GM19043 (cell line): Measurements from ENCODE around the gene DSCAM.
"Not testable (repeated sequence)": the region's sequence is repeated elsewhere in the genome, so short reads cannot be mapped to it uniquely, and the experiment has no call there.

Experiments used
- ATAC-seq: cut with Tn5 transposase; IDR thresholded peaks from one replicate; pipeline ENCODE4 v1.9.1; 2021; ENCODE audit warnings: low read depth; ENCODE audit not compliant: unreplicated experiment

DSCAM gene

DNA sequence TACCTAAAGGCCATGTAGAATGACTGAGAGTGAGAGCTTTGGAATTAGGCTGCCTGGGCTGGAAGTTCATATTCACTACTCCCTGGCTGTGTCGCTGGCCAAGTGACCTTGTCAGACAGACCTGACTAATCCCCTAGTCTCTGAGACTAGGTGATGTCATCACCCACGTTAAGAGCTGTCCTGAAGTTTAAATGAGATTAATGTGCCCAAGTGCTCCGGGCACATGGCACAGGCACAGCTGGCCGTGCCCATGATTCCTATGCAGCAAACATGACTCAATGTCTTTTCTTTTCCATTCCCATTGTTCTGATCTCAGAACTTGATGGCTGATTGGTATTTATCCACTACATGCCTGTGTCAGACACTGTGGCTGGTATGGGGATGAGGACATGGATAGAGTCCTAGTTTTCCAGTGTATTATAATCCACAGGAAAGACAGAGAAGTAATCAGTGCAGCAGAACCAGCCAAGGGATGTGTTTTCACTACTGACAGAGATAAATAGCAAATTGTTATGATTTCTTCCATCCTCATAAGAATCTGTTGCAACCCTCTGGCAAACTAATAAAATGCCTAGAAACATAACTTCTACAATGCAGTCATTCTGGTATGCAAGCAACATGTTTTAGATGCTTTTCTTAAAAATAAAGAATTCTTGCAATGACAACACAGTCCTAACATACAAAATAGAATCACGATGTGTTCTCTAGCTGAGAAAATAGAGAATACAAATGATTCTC lies 798.8 kb downstream of the DSCAM start:
- no peak for ATAC-seq

DNA sequence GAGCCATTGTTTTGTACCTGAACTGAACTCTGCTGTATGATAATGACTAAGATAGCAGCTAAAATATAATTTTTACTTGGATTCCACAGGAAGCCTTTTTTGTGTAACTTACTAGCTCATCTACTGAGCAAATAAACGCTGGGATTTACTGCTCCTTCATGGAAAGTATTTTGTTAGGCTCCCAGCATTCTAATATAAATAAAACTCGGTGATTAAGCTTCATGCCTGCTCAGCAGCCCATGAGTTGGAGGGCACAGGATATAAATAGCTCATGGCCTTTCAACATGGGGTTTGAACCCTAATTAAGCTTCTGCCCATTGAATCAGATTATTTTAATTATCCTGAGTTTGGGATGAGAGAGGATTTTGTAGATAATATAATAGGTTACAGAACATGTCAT lies 799.7 kb downstream of the DSCAM start:
- no peak for ATAC-seq

DNA sequence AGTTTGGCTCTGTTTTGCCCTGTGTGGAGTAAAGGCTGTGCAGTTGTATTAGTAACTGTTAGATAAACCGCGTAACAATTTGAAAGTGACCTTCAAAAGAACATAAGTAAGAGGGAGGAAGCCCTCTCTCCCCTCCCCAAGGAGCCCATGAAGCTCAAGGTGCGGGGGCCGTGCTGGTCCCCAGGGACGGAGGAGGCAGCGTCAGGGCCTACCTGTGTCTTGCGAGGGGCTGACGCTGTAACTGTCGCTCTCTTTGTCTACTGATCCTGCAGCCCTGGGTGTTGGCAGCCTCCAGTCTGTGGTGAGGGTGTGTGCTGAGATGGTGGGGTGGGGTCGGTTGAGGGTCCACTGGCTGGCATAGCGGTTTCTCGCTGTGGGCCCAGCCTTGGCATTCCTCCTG lies 803.1 kb downstream of the DSCAM start:
- no peak for ATAC-seq

DNA sequence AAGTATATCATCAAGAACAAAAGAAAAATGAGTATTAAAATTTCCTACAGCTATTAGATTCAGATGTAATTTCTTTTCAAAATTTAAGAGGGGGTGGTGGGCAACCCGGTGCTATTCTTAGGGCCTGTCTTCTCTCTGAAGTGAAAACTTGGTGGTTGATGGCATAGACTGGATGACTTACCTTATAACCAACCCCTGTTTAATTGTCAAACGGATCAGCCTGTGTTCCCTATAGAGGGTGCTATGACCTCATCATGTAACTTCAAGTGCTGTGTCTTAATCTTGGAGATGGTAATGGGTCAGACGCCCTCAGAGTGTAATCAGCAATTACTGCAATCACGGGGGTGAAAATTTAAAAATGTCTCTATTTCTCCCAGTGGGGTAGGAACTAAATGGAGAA lies 803.5 kb downstream of the DSCAM start:
- ATAC-seq: no peak

DNA sequence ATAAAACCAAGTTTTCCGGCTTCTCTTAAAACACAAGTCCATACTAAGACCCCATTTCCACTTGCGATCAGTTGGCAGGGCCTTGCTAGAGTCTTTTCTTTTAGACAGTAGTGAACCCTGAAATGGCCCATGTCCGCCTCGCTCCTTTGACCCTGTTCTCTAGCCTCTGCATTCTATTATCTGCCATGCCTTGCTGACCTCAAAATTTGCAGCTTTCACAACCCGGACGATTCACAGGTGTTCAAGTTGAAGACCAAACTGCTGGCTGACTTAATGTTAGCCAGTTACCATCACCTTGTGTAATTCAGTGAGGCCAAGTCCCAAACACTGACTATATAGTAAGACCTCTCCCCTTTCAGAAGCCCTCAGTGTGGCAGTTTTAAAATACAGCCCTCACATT lies 805.5 kb downstream of the DSCAM start:
- ATAC-seq: no peak

DNA sequence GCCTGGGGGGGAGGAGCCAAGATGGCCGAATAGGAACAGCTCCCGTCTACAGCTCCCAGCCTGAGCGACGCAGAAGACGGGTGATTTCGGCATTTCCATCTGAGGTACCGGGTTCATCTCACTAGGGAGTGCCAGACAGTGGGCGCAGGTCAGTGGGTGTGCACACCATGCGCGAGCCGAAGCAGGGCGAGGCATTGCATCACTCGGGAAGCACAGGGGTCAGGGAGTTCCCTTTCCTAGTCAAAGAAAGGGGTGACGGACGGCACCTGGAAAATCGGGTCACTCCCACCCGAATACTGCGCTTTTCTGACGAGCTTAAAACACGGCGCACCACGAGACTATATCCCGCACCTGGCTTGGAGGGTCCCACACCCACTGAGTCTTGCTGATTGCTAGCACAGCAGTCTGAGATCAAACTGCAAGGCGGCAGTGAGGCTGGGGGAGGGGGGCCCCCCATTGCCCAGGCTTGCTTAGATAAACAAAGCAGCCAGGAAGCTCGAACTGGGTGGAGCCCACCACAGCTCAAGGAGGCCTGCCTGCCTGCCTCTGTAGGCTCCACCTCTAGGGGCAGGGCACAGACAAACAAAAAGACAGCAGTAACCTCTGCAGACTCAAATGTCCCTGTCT lies 813.7 kb downstream of the DSCAM start:
- ATAC-seq: not testable (repeated sequence)

DNA sequence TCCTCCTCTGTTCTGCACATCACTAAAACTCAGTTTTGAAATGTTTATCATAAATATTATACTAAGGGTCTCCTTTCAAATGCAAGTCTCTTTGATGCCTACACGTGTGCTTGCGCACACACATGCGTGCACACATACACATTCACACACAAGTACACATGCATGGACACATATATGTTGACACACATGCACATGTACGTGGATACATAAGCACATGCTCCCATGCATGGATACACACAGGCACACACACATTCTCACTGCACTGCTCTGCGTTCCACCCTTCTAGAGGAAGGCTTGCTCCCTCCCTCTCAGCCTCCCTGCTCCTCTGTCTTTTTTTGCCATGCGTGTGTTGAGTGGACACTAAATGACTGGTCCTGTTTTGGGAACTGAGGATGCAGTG lies 817.1 kb downstream of the DSCAM start:
- ATAC-seq: no peak

DNA sequence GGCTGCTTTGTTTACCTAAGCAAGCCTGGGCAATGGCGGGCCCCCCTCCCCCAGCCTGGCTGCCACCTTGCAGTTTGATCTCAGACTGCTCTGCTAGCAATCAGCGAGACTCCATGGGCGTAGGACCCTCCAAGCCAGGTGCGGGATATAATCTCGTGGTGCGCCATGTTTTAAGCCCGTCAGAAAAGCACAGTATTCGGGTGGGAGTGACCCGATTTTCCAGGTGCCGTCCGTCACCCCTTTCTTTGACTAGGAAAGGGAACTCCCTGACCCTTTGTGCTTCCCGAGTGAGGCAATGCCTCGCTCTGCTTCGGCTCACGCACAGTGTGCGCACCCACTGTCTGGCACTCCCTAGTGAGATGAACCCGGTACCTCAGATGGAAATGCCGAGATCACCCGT lies 818.6 kb downstream of the DSCAM start:
- ATAC-seq: not testable (repeated sequence)

DNA sequence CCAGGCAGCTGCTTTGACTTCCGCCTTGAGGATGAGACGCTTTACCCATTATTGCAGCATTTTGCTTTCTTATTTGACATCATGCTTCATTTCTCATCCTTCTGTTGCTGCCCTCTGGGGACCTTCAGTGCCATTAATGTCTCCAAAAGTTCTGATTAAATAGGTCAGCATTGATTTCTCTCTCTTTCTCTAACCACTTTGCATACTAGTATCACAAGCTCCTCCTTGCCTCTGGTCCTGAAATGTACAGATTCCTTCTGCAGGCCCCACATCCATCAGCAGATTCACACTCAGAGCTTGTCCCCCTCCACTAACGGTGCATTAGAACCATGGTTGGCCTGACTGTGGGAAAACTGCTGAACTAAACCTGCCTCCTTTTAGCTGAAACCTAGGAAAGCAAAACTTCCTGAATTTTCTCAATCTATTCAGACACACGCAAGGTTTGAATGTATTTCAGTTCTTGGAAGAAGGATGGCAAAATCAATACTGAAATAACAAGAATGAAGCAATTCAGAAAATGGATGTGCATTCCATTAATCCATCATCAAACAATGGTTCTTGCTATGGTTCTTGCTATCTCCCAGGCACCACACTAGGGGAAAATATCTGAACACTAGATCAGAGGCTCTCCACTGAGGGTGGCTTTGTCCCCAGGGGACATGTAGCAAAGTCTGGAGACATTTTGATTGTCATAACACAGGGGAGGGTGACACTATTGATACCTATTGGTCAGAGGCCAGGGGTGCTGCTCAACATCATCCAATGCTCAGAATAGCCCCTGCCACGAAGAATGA lies 825.2 kb downstream of the DSCAM start:
- ATAC-seq: no peak

DNA sequence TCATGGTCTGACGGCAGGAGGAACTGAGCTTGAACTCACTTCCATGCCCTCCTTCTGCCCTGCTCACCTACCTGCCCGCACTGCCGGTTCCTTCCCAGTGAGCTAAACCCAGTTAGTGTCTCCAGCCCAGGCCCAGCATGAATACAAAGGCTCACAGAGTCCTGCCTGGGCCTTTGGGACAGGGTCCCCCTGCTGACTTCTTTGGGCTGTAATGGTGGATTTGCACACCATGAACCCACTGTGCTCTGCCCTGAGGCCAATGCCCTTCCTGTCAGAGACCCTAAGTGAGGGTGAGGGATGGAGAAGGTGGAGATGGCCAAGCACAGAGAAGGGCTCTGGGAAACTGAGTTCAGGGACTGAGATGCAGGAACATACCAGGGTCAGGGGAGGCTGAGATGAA lies 826.3 kb downstream of the DSCAM start:
- no peak for ATAC-seq

DNA sequence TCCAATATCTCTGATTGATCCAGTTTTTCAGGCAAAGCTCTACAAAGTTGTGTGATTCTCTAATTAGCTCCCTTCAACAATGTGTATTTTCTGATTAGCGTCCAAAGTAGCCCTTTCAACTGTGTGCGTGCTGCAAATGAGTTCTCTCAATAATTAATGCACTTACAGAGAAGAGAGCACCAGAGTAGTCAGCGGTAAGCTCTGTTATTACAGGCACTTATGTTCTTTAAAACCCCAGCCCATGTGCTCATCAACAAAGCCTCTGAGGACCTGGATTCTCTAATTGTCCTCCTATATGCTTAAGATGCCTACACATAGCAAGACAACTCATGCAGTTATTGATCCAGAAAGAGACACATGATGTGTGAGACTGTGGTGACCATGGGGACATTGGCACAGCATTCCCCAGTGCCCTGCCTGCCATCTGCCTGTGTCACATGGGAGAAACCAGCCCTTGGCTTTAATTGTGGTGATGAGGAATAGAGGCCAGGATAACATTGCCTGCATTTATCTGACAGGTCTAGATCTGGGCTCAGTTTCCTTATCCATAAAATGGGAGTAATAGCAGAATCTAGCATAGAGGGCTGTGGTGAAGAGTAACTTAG lies 828.0 kb downstream of the DSCAM start:
- no peak for ATAC-seq

DNA sequence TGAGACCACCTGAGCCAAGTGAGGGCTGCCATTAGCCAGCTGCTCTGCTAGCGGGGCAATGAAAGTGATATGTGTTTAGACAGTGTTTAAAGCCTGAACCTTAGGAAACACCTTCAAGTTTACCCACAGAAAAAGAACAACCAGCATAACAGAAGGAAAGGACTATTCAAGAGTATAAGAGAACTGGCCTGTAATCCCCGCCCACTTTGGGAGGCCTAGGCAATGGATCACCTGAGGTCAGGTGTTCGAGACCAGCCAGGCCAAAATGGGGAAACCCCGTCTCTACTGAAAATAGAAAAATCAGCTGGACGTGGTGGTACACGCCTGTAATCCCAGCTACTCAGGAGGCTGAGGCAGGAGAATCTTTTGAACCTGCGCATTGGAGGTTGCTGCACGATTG lies 830.3 kb downstream of the DSCAM start:
- ATAC-seq: no peak

DNA sequence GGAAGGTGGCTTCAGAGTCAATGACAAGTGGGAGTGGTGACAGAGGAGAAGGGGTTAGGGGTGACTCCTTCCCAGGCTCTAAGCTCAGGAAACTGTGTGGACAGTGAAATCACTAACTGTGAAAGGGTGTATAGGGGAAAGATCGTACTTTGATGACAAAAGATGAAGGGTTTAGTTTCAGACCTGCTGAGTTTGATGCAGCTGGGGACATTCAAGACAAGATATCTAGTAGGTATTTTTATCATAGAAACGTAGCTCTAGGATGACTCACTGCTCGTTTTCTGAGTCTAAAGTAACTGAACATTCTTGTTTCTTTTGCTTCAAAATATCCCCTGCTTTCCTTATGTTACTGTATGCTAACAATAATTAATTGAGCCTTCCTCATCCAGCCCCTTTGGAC lies 830.7 kb downstream of the DSCAM start:
- ATAC-seq: no peak

DNA sequence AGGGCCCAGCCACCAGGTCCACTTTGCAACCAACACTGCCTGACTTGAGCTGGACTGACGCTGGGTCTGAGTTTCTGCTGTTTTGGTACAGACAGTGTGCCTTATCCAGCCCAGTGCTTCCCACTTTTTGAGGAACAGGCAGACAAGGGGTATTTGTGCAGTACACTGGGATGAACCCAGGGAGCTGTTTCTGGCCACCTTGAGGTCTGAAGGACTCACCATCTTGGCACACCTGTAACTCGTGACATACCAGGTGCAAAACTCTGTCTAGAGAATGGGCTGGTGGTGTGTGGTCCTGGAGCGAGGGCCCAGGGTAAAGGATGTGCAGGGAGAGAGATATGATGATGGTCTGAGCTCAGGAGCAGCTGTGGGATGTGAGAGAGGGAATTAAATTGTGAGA lies 831.1 kb downstream of the DSCAM start:
- no peak for ATAC-seq

DNA sequence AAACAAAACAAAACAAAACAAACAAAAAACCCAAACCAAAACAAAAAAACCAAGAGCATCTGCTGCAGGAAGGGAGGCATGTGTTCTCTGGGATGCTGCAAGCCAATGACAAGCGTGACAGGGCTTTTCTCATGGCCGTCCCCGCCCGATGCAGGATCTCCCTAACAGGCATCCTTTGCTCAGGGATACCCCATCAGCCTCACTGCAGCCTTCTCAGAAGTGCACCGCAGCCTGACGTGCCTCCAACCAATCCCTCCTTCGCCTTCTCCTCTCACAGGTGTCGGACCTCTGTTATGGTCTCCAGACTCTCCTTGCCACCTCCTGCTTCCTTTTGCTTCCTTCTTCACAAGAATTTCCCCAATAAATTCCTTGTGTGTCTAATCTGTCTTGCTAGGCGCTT lies 832.6 kb downstream of the DSCAM start:
- no peak for ATAC-seq

DNA sequence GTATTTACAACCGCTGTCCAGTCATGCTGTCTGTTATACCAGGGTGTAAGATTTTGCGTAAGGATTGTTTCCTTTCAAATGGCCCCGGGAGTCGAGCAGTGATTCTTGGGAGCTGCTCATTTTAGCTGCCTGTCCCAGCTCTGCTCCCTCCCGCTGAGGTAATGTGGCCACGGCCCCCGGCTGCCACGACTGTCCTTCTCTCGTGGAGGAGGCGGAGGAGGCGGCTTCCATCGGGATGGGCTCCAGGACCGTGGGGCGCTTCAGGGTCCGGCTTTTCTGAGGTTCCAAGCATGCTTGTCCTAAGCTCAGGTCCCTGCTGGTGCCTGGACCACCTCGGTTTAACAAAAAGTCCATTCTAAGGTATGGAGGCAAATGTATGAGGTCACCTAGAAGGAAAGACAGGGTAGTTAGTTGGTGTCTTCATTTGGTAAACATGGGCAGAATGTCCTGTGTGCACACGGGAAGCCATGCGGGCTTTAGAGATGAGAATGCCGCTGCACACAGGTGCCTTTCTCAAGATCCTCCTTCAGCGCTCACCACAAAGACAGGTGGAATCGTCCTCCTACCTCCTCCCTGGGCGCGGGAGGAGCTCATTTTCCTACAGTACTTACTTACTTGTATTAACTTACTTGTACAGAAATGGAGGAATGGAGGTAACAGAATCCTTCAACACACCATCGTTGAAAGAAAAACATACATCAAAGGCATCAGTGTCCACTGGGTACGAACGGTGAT lies 833.8 kb downstream of the DSCAM start:
- ATAC-seq: no peak

DNA sequence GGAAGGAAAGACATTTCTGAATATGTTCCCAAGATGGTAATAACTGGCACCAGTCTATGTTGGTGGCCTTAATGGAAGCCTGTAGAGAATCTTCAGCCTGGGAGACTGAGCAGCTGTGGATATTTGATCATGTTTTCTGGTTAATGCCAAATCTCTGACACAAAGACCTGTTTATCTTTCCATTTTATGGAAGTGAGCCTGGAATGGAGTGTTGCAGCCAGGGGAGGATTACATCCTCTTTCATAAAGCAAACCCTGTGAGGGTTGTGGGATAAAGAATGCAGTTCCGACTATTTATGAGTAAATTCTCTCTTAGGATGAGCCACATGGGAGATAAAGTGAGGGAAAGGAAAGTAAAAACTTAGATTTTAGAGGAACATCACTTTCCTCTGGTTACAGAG lies 835.6 kb downstream of the DSCAM start:
- no peak for ATAC-seq

DNA sequence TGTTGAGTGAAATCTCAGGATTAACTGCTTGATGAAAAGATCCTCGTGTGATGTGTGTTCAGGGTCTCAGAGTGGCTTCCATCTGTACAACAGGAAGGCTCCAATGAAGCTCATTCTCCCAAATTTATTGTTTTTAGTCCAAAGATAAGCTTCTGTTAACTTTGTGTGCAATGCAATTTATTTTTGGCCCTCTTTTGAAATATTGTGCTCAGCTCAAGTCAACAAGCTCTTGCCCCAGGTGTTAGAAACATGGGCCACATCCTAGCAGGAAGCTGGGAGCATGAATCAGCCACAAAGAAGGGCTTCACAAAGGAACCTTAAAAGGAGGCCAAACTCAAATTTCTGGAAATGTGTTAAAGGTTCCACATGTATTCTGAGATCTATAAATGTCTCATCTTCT lies 844.0 kb downstream of the DSCAM start:
- no peak for ATAC-seq

DNA sequence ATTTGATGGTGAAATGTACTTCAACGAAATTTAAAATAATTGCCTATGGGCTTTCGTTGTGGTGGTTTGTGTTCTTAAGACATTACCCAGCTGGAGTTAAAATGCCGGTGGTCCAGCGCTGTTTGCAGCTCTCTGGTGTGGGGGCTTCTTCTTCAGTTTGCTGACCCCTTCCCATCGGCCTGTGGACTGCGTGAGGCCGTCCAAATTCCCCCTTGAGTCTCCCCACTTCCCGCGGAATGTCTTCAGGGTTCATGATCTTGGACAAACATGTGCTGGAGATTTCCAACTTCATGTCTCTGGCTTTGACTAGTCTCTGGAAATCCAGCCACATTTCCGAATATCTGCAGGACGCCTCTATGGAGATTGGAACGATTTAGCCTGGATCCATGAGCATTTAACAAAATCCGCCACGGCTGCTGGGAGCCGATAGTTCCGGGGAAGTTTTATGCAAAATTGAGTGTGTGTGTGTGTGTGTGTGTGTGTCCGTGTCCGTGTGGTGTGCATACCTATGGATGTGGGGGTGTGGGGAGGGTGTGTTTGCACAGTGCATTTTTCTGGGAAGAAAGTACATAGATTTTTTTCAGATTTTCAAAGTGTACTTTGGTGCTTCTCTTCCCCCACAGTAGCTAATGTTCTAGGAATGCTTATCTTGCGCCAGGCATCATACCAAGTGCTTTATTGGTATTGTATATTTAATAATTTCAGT lies 862.5 kb downstream of the DSCAM start:
- ATAC-seq: no peak

DNA sequence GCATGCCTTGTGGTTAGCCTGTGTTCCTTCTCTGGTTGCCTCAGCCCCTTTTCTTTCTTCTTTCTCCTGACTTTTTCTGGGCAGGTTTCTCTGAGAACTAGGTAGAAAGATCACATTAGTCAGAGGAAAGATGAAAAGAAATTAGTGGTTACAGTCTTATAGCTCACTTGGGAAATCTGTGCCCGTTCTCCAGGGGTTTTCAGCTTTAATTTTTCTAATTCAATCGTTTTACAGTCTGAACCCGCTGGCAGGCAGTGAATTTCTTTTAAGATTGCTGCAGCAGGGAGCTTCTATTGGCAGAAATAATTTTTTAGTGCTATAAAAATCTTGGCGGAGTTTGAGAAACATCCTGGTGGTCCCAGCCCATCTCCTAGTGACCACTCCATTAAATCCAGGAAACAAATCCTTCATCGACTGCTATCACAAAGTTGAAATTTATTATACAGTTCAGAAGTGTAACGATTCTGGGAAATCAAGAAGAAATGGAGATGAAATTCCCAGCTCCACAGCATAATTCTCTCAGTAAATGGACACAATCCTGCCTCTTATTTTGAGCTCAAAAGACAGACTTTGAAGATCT lies 866.6 kb downstream of the DSCAM start:
- ATAC-seq: no peak
